Measurements from ENCODE around the gene RAB31. TPM values are rescaled to one million over a fixed set of nuclear protein-coding genes. Genes with fewer than 3 reads are reported as not detected.

RAB31 gene
- total RNA-seq, 3 donors from 2014 or later, result 12.8 to 58.5 (median 27.4) TPM

DNA sequence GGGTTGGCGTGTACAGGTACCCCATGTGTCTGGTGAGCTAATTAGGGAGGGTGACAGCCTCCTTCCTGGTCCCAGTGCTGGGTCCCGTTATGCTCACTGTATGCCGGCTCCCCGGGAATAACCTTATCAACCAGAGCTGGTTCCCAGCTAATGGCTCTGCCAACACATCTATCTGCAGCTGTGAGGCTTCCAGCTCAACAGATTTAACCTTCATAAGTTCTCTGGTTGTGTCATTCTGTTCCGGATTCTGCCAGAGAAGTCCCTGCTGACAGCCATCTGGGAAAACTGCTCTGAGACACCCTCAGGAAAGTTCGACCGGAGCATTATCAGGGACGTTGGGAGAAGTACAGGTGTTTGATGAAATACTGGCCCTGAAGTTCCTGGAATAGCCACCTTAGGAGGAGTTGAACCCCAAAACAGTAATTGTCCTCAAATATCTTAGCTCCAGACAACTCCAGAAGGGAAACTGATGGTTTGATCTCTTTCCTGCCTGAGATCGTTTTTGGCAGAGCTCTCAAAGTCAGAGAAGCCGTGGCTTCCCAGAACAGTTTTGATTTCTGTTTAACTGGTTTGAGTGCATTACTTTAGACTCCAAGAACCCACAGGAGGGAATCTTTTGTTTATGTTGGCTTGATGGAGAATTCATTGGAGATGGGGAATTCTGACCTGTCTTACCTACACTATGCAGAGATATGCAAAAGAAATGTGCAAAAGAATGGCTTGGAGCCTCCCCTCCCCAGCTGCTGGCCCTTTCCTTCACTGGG lies 138.2 kb downstream of the RAB31 start:
- Histone ChIP-seq H3K4me1 (ENCODE audit: low read depth) (no peaks in the 10 kb centered on the region), H3K9me3 (no peaks in the 10 kb centered on the region), H3K4me3 (no peak overlapping the region), H3K36me3 (ENCODE audit: low read depth) (no peaks in the 10 kb centered on the region)
- no peak for ATAC-seq
- DNase-seq, result no peak
- intact Hi-C loops (cut with DNase I, micrococcal nuclease), result no loop called here
- no peak for TF ChIP-seq CTCF (IDR thresholded peaks at IDR 0.05)

GRCh38 chr18:9848170-9848879 lies 140.2 kb downstream of the RAB31 start:
- Histone ChIP-seq H3K9me3 (no peaks in the 10 kb centered on the region), H3K36me3 (ENCODE audit: low read depth) (no peaks in the 10 kb centered on the region), H3K4me3 (no peak overlapping the region), H3K4me1 (ENCODE audit: low read depth) (no peaks in the 10 kb centered on the region)
- ATAC-seq (peak; percentile 56), DNase-seq (no peak)
- TF ChIP-seq CTCF (IDR thresholded peaks at IDR 0.05), result no peak
- intact Hi-C loops (cut with DNase I, micrococcal nuclease), result no loop called here

DNA sequence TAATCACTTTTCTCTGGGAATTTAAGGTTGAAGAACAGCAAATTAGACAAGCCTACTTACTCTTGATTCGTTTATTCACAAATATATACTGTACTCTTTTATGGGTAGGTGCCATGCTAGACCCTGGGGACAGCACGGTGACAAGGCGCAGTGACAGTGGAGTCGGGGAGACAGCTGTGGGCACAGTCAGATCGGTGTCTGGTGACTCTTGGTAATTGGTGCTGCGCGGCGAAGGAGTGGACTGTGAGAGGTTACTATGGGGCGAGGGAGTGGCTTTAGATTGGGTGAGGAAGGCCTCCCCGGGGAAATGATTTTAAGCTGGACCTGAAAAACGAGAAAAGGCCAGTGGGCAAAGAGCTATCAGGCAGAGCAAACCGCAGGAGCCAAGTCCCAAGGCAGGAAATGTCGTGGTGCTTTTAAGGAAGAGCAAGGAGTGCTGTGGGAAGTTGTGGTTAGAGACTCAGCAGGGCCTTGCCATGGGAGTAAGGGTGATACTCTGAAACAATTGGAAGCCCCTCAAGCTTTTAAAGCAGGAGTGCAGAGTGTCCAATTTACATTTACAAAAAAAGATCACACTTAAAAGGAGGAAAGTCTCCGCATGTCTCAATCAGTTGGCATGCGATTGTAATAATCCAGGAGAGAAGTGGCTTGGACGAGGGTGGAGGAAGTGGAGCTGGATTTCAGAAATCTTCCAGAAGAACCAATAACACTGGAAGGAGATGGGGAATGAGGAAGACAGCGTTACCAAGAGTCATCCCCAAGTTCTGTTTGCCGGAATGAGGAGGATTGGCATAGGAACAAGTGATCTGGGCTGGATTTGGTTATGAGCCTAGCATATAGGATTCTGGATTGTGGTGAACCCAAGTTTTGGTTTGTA lies 141.5 kb downstream of the RAB31 start:
- H3K4me3 ChIP-seq, result no peak overlapping the region
- H3K9me3 ChIP-seq, result no peaks in the 10 kb centered on the region
- H3K4me1 ChIP-seq (ENCODE audit: low read depth), result no peaks in the 10 kb centered on the region
- TF ChIP-seq CTCF (IDR thresholded peaks at IDR 0.05), result no peak
- DNase-seq (peak; percentile 72 to 76 (median 73)), ATAC-seq (peak; percentile 91)
- no peaks in the 10 kb centered on the region for H3K36me3 ChIP-seq (ENCODE audit: low read depth)
- intact Hi-C loops (cut with DNase I, micrococcal nuclease), result no loop called here

GRCh38 chr18:9850309-9850708 lies 142.2 kb downstream of the RAB31 start:
- no peaks in the 10 kb centered on the region for H3K4me1 ChIP-seq (ENCODE audit: low read depth)
- H3K36me3 ChIP-seq (ENCODE audit: low read depth), result no peaks in the 10 kb centered on the region

More at GRCh38 chr18:9850309-9850708, 142.2 kb downstream of the RAB31 start:
- ATAC-seq (no peak), DNase-seq (no peak)
- Histone ChIP-seq H3K4me3 (no peak overlapping the region), H3K9me3 (no peaks in the 10 kb centered on the region)
- intact Hi-C loops (cut with DNase I, micrococcal nuclease), result no loop called here
- no peak for TF ChIP-seq CTCF (IDR thresholded peaks at IDR 0.05)

All from mucosa of descending colon (tissue), 3 donors.